ENCODE data around the gene ACO2.

ACO2 gene

DNA sequence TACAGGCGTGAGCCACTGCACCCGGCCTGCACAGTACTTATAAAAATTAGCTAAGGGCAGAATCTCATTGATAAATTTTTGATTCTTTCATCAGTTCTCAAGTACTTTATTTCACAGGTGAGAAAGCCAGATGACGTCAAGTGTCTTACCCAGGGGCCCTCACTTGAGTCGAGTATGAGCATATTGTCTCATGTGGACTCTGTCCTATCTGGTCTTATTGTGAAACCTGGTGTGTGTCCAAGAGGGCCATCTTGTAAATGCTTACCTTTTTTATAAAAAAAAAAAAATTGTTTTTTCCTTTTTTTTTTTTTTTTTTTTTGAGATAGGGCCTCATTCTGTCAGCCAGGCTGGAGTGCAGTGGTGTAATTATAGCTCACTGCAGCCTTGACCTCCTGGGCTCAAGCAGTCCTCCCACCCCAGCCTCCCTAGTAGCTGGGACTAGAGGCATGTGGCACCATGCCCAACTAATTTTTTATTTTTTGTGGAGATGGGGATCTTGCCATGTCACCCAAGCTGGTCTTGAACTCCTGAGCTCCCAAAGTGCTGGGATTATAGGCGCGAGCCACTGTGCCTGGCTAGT lies 6.0 kb downstream of the ACO2 start:
- no peak overlapping the region for H3K4me3 ChIP-seq (replicated peaks; ENCODE audit: low read depth, low read length)
- DNase-seq (ENCODE audit: extremely low read depth, low read depth), result no peak
- TF ChIP-seq, protein P1, sequence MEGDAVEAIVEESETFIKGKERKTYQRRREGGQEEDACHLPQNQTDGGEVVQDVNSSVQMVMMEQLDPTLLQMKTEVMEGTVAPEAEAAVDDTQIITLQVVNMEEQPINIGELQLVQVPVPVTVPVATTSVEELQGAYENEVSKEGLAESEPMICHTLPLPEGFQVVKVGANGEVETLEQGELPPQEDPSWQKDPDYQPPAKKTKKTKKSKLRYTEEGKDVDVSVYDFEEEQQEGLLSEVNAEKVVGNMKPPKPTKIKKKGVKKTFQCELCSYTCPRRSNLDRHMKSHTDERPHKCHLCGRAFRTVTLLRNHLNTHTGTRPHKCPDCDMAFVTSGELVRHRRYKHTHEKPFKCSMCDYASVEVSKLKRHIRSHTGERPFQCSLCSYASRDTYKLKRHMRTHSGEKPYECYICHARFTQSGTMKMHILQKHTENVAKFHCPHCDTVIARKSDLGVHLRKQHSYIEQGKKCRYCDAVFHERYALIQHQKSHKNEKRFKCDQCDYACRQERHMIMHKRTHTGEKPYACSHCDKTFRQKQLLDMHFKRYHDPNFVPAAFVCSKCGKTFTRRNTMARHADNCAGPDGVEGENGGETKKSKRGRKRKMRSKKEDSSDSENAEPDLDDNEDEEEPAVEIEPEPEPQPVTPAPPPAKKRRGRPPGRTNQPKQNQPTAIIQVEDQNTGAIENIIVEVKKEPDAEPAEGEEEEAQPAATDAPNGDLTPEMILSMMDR (IDR thresholded peaks at IDR 0.05; ENCODE audit: low read depth, low read length, missing control alignments), result no peak

DNA sequence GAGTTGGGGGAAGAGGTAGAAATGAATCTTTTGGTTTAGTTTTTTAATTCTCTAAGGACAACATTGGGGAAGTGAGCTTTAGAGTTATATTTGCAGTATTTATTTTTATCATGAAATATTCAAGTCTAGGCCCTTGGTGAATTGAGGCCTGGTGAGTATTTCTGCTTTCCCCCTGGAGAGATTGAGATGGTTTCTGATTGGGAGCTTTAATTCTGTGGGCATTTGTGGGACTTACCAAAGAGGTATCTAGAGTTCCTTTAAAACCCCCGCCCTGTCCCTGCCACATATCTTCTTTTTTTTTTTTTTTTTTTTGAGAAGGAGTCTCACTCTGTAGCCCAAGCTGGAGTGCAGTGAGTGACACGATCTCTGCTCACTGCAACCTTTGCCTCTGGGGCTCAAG lies 9.6 kb downstream of the ACO2 start:
- DNase-seq (ENCODE audit: extremely low read depth, low read depth), result no peak
- H3K4me3 ChIP-seq (replicated peaks; ENCODE audit: low read depth, low read length), result no peak overlapping the region
- TF ChIP-seq, protein P1 (IDR thresholded peaks at IDR 0.05; ENCODE audit: low read depth, low read length, missing control alignments), result no peak

DNA sequence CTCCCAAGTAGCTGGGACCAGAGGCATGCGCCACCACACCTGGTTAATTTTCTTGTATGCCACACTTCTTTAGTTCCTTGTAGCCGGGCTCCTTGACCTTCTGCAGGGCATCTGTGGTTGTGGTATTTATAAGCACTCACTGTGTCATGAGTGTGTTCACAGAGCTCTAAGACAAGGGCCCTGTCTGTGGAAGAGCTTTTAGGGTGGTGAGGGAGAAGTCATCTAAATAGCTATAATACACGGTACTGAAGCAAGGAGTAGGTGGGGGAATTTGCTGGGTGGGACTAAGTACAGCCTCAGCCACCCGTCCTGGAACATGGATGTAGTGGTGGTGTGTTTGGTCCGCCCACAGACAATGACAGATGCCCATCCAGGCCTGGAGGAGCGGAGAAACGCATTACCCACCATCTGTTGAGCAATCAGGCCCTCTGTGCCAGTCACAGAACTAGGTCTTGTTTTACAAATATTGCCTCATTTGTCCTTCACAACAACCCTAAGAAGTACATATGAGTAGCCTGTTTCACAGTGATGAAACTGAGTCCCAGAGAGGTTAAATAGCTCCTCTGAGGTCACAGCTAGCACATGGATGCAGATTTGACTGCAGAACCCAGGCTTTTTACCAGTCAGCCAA lies 10.1 kb downstream of the ACO2 start:
- TF ChIP-seq, protein P1 (IDR thresholded peaks at IDR 0.05; ENCODE audit: low read depth, low read length, missing control alignments), result no peak
- DNase-seq (ENCODE audit: extremely low read depth, low read depth), result no peak
- no peak overlapping the region for H3K4me3 ChIP-seq (replicated peaks; ENCODE audit: low read depth, low read length)

DNA sequence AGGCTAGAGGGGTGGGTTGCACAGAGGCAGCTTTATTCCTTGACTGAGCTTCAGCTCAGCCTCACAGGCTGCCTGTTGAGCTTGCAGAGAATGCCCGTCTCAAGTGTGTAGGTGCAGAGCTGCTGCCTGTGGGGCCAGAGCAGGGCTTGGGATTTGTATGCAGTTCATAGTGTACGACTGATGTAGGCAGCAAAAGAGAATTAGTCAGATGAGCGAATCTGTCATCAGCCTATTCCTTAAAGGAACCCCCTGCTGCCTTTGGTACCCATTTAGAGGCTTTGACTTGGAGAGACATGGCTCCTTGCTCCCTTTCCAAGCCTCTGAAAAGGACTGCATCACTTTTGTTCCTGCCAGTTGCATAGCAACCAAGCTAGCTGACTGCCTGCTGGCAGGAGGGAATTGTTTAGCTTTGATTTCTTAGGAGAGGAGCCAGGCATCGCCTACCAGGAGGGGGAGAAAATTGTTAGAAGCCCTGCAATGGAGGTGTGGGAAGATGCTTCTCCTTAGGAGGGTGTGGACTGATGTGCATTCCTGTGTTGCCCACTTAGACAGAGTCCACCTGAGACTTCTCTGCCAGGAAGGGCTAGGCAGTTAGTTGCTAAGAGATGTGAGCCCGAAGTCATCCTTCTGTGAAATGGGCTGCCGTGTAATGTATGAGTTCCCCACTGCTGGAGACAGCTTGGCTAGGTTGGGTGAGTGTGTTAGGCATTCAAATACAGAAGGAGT lies 10.9 kb downstream of the ACO2 start:
- no peak overlapping the region for H3K4me3 ChIP-seq (replicated peaks; ENCODE audit: low read depth, low read length)
- TF ChIP-seq, protein P1 (IDR thresholded peaks at IDR 0.05; ENCODE audit: low read depth, low read length, missing control alignments), result no peak
- no peak for DNase-seq (ENCODE audit: extremely low read depth, low read depth)

DNA sequence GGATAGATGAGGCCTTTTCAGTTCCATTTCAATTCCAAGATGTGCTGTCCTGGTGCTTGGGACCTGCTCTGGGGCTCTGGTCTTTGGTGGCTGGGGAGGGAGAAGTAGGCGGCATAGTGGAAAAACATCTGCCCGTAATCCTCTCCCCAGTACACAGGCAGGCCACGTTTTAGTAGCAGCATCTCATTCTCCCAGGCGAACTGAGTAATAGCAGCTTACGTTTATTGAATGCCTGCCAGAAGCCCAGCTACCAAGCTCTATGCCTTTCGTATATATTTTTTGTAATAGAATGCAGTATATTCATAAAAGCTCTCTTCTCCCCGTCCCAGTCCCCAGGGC lies 11.4 kb downstream of the ACO2 start:
- H3K4me3 ChIP-seq (replicated peaks; ENCODE audit: low read depth, low read length), result no peak overlapping the region
- DNase-seq (ENCODE audit: extremely low read depth, low read depth), result peak; percentile 63

DNA sequence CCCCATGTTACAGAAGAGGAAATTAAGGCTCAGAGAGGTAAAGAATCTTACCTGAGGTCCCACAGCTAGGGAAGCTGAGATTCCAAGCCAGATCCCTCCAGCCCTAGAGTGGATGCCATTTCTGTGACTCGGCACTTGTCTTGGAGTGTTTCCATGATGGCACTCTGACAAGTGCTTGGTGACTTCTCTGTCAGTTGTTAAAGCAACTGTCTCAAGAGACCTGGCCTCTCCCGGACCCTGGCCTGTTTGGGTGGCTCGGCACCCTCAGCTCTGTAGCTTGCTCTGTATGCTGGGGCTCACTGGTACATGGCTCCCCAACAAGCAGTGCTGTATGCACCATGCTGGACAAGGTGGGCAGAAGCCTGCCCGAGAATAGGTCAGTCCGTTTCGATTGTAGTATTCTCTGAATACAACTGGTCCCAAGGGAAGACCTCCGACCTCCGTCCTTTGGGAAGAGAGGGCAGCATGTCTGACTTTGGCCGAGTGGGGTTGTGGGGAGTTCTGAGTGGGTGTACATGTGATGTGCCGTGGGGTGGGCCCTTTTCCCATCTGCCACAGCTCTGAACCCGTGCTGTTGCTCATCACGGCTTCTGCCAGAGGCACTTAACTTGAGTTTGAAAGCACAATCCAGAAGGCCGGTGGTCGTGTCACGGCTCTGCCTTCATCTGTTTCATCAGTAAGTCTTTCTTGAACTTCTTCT lies 12.4 kb downstream of the ACO2 start:
- TF ChIP-seq, protein P1 (IDR thresholded peaks at IDR 0.05; ENCODE audit: low read depth, low read length, missing control alignments), result no peak
- H3K4me3 ChIP-seq (replicated peaks; ENCODE audit: low read depth, low read length), result no peak overlapping the region
- DNase-seq (ENCODE audit: extremely low read depth, low read depth), result no peak

More for the DNA sequence above, 11.4 kb downstream of the ACO2 start:
- TF ChIP-seq, protein P1 (IDR thresholded peaks at IDR 0.05; ENCODE audit: low read depth, low read length, missing control alignments), result no peak

All from HFF-Myc (cell line).